GM19043 (cell line): ENCODE data around the gene JAML.
A peak's percentile ranks its signal among the peaks of the same experiment; 100 is the strongest.

Experiments used
- ATAC-seq: cut with Tn5 transposase; IDR thresholded peaks from one replicate; pipeline ENCODE4 v1.9.1; 2021; ENCODE audit warnings: low read depth; ENCODE audit not compliant: unreplicated experiment

The JAML gene

DNA sequence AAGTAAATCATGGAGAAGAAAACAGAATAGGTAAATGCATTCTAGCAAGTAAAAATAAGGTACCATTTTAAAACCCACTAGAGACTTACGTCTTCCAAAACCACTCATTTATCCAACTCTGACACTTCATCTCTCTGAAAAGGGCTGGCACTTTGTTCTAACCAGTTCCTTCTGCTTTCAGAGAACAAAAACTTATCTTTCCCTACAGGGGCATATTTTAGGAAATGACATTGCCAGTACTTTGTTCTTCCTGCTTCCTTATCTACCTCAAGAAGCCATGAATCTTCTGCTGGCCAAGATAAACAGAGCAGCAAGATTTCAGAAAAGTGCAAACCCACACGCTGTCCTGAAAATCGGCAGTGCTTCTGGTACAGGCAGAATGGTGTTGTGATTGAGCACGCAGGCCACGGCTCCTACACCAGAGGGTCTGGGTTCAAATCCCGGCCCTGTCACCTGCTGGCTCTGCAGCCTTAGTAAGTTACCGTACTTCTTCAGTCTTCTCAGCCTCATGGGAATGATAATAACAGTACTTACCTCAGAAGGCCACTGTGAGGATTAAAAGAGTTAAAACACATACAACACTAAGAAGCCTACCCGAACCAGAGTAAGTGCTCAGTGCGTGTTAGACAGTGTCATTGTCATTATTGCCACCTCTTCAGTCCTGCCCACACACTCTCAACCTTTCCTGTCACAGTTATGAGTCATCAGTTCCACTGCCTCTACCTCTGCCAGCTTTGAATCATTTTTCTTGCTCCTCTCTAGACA, 16.4 kb upstream of the JAML start:
- ATAC-seq = peak; percentile 76

DNA sequence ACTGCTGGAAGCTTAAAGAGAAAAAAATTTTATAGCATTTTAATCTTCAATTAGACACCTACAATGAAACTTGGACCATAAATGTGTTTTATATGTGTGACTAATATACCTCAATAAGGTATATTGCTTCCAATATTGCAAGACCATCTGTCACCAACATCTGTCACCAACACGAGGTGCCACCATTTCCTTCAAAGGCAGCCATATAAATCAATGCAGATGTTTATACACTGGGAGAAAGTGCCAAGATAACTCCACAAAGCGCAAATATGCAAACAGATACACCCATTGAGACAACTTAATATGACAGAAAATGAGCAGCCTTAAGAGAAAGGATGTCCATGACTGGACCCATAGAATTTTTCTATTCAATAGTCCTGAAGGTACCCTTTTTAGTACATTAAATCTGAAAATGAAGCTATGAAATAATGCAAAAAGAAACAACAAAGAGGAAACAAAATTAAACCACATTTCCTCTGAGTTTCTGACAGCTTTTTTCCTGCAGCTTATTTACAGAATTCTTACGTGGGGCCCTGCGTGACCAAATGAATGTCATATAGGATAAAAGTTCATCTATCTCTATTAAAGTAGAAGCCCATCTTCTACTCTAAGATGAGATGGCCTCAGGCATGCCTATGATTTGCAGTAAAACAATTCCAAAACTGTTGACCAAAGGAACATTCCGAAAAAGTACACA, 14.8 kb upstream of the JAML start:
- ATAC-seq = no peak

DNA sequence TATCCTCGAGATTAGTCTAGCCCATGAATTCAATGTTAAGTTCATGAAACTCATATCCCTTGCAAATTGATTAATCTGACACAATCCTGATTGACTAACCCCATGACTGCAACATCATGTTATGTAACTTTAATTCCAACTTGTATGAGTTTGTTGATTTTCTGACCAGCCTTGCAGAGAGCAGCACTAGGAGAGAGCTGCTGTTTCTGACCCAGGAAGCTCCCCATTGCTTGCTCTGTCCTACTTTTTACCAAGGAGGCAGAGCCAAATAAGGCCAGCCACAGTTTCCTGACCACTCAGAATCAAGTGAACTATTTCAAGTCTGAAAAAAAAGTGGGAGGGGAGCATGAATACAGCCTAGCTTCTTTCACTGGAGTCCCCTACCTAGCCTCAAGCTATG, 14.1 kb upstream of the JAML start:
- ATAC-seq = no peak

DNA sequence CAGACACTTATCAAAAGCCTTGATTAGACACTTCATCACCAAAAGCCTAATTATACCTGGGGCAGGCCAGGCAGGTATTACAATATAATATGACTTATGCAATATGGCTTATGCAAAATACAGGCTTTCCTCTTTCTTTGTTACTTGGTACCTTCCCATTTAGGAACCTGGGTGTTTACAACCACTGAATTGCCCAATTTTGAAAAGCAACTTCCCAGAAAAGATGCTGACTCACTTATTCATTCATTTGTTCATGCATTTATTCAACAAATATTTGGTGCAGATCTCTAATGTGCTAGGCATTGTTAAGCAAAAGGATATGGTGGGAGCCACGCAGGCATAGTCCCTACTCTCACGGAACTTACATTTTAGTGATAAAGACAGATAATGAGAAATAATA, 13.6 kb upstream of the JAML start:
- no peak for ATAC-seq

DNA sequence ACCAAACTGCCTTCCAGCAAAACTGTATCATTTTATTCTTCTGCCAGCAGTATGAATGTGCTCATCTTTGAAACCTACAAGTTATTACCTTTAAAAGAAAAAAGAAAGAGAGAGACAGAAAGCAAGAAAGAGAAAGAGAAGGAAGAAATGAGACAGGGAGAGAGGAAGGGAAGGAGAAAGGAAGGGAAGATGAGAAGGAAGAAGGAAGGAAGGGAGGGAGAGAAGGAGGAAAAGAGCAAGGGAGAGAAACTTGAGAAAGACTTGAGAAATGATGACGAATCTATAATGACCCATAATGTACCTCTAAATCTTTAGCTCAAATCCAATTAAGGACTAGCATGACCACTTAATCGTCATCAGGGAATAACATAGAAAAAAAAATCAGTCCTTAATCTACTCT, 11.4 kb upstream of the JAML start:
- no peak for ATAC-seq

DNA sequence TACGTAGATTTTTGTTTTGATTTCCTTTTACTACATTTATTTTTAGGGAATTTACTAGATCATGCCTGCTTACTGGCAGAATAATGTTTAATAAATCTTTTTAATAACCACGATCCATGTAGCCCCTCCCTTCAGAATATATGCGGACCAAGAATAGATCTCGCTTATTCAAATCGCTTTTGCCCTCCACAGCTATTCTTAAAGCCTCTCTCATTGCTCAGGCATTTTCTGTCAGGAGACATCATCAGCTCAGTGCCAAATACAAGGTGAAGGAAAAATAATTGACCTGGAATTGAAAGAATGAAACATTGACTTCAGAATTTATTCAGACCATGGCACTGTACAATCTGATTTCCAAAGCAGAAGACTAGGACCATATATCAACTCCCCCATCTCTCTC, 10.0 kb upstream of the JAML start:
- ATAC-seq = no peak

DNA sequence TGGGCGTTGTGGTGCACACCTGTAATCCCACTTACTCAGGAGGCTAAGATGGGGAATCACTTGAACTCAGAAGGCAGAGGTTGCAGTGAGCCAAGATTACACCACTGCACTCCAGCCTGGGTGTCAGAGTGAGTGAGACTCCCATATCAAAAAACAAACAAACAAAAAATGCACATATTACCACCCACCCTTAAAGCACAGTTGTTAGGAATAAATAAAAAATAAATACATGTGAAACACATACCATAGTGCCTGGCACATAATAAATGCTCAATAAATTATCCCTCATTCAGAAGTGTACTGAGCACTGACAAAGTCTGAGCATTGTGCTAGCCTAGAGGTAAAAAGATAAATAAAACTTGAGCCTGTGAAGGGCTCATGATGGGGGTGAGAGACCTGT, 9.0 kb upstream of the JAML start:
- no peak for ATAC-seq

DNA sequence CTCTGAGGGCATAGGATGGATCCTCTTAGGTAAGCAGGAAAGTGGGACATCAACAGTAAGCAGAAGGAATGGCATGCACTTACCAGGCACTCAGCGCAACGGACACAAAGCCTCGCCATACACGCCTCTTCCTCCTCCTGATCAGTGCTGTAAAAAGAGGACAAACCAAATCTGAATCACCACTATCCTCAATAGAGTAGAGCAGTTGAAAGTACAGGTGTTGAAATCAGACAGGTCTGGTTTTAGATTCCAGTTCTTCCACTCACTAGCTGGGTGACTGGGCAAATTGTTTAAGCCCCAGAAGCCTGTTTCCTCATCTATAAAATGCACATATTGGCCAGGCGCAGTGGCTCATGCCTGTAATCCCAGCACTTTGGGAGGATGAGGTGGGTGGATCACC, 8.6 kb upstream of the JAML start:
- ATAC-seq = no peak

DNA sequence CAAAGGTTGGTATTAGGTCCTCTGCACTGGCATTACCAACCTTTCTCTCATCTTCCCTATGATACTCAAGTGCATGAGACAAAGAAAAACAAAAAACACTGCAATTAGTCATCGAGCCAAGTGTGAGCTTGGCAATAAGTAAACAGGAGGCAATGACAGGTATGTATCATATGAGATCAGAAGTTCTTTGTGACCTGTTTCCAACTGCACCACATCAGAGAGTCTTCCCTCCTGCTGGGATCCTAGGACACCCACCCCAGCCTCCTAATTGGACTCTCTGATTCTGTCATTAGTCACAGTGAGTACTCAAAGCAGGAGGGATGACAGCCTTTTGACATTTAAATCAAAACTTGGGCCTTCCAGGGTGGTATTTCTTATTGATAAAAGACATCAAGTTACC, 7.8 kb upstream of the JAML start:
- ATAC-seq = no peak

DNA sequence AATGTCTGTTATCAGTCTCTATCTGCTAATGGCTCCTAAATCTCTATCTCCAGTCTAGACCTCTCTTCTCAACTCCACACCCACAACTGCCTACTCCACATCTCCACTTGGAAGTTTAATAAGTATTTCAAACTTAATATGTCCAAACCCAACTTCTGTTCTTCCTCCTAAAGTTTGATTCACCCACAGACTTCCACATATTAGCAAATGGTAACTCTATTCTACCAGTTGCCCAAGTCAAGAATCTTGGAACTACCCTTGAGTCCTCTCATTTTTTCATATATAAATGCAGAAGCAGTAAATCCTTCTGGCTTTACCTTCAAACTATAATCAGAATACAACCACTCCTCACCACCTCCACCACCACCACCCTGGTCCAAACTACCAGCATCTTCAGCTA, 6.7 kb upstream of the JAML start:
- no peak for ATAC-seq

DNA sequence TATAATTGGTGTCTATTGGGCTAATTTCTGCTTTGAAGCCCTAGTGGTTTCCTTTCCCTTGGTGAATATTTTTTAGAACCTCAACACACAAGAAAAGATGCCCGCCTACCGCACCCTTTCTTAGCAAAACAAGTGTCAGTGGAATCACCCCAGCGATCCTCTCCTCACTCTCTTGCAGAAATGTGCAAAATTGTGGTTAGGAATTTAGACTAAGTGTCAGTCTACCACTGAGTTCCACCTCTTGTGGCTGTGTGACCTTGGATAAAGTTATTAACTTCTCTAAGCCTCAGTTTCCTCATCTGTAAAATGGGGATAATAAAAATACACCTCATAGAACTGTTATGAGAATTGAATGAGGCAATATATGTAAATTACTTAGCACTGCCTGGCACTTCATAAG, 5.3 kb upstream of the JAML start:
- no peak for ATAC-seq

DNA sequence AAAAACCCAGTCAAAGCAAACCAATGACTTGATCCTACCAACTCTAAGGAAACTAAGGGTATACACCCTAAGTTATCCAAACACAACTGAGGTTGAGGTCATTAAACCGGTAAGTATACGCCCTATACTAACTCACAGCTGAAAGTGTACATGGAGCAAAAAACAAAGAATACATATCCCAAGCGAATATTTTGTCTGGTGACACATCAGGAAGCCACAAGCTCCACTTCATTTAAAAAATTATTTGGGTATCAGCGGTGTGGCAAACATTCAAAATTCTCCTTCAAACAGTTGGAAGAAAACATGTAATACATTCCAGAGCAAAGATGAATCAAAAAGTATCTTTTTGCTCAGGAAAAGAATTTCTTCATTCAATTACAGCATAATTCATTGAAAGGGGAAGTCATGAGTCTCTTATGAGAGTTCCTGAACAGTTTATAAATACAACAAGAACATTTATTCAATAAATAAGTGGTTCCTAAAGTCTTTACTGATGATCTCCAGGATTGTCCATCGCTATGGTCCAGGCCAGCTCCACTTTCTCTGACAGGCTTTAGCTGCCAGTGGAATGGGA, 4.5 kb upstream of the JAML start:
- ATAC-seq = no peak

DNA sequence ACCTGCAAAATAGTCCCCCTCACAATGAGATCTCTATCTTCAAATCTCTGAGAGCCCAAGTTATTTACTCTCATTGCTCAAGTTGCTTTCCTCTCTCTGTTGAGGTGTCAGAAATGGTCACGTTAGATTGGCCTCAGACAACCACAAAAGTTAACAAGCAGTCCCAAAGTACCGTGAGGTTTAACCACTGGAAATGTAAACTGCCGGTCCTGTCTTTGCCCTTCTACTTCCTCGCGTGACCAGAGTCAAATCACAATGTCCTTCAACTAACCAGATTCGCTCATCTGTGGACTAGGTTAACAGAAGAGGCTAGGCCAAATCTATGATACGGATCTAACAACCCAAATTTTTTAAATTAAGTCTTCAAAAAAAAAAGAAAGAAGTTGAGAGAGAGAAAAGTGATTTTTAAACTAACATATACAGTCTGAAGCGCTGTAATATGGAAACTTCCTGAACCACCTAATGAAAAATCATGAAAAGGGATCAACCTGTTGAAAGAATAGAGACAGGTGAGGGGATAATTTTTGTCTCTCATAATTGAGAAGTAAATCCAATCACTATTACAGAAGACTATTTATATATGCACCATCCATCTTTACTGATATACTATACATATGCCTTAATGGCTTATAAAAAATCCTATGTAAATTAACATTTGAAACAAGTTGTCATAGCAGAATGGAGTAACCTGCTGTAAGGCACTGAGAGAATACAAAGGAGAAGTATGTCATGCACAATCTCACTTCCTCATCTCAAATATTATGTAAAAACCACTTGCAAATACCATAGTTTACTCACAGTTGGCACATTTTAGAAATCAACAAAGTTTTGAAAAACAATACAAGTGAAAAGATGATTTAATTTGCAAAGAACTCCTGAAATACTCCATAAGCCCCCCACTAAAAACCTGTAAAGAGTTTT, 3.3 kb upstream of the JAML start:
- ATAC-seq = peak; percentile 62

DNA sequence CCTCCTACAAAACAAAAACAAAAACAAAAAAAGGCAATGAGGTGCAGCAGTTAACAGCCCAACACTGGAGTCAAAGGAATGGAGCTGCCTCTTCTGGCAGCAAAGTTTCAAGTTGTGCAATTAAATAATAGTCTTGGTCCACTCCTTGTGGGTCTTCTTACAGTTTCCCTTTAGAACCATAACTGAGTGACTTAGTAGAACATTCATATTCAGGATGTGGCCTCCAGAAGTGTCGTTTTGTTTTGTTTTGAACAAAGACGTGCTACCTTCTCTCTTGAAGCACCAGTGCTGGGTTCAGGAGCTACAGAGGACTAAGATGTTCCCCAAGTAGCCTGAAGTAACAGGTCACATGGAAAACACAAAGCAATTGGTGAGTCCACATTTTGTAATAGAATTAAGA, 2.0 kb upstream of the JAML start:
- no peak for ATAC-seq

DNA sequence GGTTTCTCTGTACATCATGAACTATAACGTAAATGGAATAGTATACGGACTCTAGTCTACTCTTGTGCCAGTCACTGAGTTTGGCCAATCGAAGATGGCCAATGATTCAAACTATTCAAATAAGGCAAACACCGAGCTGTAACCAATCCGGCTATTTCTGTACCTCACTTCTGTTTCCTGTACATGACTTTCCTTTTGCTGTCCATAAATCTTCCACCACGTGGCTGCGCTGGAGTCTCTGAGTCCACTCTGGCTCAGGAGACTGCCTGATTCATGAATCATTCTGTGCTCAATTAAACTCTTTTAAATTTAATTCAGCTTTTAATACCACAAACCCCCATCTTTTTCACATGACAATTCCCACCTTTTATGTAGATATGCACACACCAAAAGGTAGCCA, 1.5 kb upstream of the JAML start:
- ATAC-seq = no peak

DNA sequence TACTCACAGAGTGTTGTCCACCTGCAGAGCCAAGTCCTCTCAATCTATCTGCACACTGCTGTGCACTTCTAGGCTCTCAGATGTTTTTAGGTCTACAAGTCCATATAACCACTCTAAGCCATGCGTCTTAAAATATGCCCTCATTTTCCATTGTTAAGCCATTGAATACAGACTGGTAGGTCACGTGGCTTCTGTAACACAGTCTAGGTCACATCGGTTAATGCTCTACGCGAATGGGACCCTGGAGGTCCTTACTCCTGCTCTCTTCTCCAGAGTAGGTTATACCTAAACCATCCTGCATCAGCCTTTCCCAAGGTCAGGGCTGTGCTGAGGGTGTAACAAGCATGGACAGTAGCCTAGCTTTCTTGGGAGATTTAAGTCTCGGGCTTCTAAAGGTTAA, 819 bp downstream of the JAML start:
- no peak for ATAC-seq

DNA sequence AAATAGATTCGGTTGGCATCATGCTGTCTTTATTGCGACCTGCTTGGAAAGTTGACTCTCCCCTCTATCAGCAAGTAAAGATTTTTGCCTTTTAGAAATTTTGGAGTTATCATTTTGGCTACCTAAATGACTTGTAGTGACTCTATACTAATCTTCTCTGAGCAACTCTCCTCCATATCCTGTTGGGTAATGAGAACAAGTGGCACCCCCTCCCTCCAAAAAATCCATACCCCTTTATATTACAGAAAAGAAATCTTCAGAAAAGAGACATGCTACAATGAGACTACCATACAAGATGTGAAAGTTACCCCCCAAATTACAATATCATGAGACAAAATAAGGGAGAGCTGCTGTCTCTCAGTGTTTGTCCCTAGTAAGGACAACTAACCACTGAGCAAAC, 1.2 kb downstream of the JAML start:
- ATAC-seq = no peak

DNA sequence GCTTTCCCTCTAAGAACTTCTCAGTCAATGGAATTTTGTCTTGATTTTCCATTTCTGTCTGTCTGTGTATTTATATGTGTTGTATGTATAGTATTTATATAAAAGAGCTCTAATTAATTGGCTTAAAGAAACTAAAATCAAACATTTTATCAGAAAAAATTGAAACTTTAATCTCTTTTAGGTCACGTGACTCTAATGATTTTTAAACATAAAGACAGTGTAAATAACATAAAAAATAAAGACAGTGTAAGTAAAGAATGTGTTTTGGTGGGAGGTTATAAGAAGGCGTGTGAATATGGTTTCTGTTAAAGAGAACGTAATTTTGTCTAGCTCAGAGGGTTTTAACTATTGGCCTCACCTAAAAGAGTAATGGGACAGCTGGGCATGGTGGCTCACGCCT, 2.4 kb downstream of the JAML start:
- ATAC-seq = no peak

DNA sequence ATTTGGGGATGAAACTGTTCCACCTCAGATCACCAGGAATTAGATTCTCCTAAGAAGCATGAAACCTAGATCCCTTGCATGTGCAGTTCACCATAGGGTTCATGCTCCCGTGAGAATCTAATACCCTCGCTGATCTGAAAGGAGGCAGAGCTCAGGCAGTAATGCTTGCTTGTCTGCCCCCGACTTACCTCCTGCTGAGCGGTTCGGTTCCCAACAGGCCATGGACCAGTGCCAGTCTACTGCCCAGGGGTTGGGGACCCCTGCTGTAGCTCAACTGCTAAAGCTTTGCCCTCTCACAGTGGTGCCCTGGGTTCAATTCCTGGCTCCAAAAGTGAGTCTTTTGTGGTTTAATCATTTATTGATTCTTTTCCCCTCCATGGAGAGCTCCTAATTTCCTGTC, 3.4 kb downstream of the JAML start:
- ATAC-seq = no peak

DNA sequence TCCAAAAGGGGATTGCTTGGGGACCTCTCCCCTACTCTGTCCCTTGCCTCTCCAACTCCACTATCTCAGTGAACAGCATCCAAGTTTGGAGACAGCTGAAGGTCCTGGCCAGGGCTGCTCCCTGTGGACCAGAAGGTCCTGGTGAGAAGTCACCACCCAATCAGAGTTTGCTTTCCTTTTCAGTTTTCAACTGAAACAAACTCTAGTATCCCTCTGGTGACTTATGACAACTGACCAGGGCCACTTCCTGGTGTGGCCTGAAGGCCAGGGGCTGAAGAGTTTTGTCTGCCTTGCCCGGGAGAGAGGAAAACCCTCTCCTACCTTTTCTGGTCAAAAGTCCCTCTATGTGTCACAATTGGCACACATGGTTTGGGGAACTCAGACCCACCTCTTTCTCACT, 5.1 kb downstream of the JAML start:
- ATAC-seq = no peak

DNA sequence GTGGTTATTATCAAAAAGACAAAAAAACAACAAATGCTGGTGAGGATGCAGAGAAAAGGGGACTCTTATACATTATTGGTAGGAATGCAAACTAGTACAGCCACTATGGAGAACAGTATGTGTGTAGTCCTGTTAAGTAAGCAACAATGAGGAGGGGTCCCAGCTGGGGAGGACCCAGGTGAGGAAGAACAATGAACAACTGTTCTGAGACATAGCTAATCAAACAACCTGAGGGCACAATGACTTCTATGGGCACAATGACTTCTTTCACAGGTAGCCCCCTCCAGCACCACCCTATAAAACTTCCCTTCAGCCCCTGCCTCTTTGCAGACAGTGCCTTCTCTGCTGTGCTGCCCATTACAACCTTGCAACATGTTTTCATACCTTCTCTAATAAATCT, 5.6 kb downstream of the JAML start:
- no peak for ATAC-seq
